ENCODE results near the gene ADSL. TPM values are rescaled to one million over a fixed set of nuclear protein-coding genes. Genes with fewer than 3 reads are reported as not detected.

The ADSL gene
- total RNA-seq, 1 experiment from 2014 or later, result 93.8 TPM

DNA sequence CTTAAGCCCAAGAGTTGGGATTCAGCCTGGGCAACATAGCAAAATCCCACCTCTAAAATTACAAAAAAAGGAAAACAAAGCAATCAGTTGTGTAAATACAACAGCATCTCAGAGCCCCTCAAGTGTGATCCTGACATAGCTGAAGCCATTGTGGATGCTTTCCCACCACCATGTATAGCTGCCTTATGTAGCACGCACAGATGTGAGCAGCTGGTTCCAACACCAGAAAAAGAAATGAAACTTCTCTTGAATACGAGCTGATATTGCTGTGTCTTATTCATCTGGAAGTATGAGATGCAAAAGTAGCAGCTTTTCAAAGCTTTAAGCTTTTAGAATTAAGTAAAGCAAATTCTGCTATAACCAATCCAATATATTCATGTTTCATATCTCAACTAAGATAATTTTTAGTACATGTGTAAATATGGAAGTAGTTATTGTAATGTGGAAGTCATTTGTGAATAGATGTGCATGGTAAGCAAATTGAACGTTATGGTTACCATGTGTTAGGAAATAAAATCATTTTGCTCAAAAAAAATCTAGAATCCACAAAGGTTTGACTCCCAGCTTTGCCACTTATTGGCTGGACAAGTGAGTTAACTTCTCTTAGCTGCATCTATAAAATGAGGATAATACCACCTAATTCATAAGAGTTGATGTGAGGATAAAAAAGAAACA, 87.3 kb downstream of the ADSL start:
- Histone ChIP-seq H2AFZ (ENCODE audit: low read length) (no peak overlapping the region), H3K4me1 (ENCODE audit: insufficient read depth, low read length) (no peaks in the 10 kb centered on the region; the same call in 1 of the 2 replicates), H3K27me3 (ENCODE audit: low read length) (no peaks in the 10 kb centered on the region), H3K36me3 (ENCODE audit: low read depth, low read length) (peaks cover 9% of the 10 kb centered on the region), H3K4me3 (ENCODE audit: low read length) (no peak overlapping the region), H3F3A (ENCODE audit: low read length, unreplicated experiment) (no peaks in the 10 kb centered on the region), H3K79me2 (ENCODE audit: low read length) (no peaks in the 10 kb centered on the region), H3K4me2 (ENCODE audit: low read length) (no peak overlapping the region), H3K9me2 (replicated peaks; ENCODE audit: low read length) (no peaks in the 10 kb centered on the region), H3K27ac (ENCODE audit: low read length) (no peak overlapping the region), H4K20me1 (ENCODE audit: low read length) (no peaks in the 10 kb centered on the region), H3K9me3 (ENCODE audit: low read length) (no peaks in the 10 kb centered on the region), H3K9ac (ENCODE audit: low read length) (no peak overlapping the region)
- ChIA-PET POLR2A (ENCODE audit: unreplicated experiment) (interaction anchor here (0.6 kb wide), 1 partner anchor 218 kb away, joined by 3 read pairs; no protein-coding TSS in a partner anchor), CTCF (no interaction called here)
- DNase-seq (no peak), ATAC-seq (no peak)
- no TSS peak for BruUV-seq (replicated peaks)
- intact Hi-C loops (cut with micrococcal nuclease), result no loop called here
- TF ChIP-seq, protein P1, sequence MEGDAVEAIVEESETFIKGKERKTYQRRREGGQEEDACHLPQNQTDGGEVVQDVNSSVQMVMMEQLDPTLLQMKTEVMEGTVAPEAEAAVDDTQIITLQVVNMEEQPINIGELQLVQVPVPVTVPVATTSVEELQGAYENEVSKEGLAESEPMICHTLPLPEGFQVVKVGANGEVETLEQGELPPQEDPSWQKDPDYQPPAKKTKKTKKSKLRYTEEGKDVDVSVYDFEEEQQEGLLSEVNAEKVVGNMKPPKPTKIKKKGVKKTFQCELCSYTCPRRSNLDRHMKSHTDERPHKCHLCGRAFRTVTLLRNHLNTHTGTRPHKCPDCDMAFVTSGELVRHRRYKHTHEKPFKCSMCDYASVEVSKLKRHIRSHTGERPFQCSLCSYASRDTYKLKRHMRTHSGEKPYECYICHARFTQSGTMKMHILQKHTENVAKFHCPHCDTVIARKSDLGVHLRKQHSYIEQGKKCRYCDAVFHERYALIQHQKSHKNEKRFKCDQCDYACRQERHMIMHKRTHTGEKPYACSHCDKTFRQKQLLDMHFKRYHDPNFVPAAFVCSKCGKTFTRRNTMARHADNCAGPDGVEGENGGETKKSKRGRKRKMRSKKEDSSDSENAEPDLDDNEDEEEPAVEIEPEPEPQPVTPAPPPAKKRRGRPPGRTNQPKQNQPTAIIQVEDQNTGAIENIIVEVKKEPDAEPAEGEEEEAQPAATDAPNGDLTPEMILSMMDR (conservative IDR thresholded peaks at IDR 0.05; ENCODE audit: low read depth, low read length), result no peak
- no peak for TF ChIP-seq EZH2phosphoT487 (IDR thresholded peaks at IDR 0.05; ENCODE audit: borderline replicate concordance, low read length)
- no peak for TF ChIP-seq EZH2 (IDR thresholded peaks at IDR 0.05; ENCODE audit: low read length, unreplicated experiment)

DNA sequence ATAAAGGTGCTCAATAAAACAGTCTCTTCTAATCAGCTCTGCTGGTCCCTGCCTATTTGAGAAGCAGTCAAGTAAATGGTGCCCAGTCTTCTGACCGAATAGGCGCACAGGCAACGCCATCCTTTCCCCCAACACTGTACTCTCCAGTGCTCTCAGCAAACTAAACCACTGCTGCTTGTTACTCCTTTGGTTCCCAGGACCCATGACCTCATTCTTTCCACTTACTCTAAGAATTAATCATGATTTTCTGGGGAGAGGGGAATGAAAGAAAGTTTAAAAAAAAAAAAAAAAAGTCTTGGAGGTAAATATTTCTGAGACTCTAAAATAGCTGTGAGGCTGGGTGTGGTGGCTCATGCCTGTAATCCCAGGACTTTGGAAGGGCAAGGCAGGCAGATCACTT, 87.8 kb downstream of the ADSL start:
- BruUV-seq (replicated peaks), result no TSS peak
- Histone ChIP-seq H3F3A (ENCODE audit: low read length, unreplicated experiment) (no peaks in the 10 kb centered on the region), H3K9ac (ENCODE audit: low read length) (no peak overlapping the region), H3K36me3 (ENCODE audit: low read depth, low read length) (peaks cover 9% of the 10 kb centered on the region), H3K4me2 (ENCODE audit: low read length) (no peak overlapping the region), H4K20me1 (ENCODE audit: low read length) (no peaks in the 10 kb centered on the region), H3K27ac (ENCODE audit: low read length) (no peak overlapping the region), H2AFZ (ENCODE audit: low read length) (no peak overlapping the region), H3K79me2 (ENCODE audit: low read length) (no peaks in the 10 kb centered on the region), H3K27me3 (ENCODE audit: low read length) (no peaks in the 10 kb centered on the region), H3K4me3 (ENCODE audit: low read length) (no peak overlapping the region), H3K4me1 (ENCODE audit: insufficient read depth, low read length) (no peaks in the 10 kb centered on the region; the same call in 1 of the 2 replicates), H3K9me2 (replicated peaks; ENCODE audit: low read length) (no peaks in the 10 kb centered on the region), H3K9me3 (ENCODE audit: low read length) (no peaks in the 10 kb centered on the region)
- CTCF ChIA-PET, result no interaction called here
- no peak for TF ChIP-seq EZH2 (IDR thresholded peaks at IDR 0.05; ENCODE audit: low read length, unreplicated experiment)
- no peak for TF ChIP-seq EZH2phosphoT487 (IDR thresholded peaks at IDR 0.05; ENCODE audit: borderline replicate concordance, low read length)
- TF ChIP-seq, protein P1 (conservative IDR thresholded peaks at IDR 0.05; ENCODE audit: low read depth, low read length), result no peak
- POLR2A ChIA-PET (ENCODE audit: unreplicated experiment), result no interaction called here
- intact Hi-C loops (cut with micrococcal nuclease), result no loop called here
- no peak for DNase-seq
- ATAC-seq, result no peak

DNA sequence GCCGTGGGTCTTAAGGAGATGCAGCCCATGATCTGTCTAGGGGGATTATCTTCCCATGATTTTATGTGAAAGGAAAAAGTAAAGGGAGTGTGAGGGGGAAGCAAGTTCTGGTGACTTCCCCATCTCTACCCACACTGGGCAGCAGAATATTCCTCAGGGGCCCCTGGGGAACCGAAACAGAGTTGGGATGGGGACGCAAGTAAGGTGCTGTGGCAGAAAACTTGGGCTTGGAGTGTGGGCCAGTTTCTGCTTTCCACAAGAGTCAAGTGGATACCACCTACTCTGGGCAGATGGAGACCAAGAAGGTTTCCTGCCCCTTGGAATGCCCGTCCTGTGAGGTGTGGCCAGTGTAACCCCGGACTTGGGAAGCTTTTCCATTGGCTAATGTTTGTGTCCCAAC, 88.4 kb downstream of the ADSL start:
- Histone ChIP-seq H2AFZ (ENCODE audit: low read length) (no peak overlapping the region), H4K20me1 (ENCODE audit: low read length) (no peaks in the 10 kb centered on the region), H3K9me3 (ENCODE audit: low read length) (no peaks in the 10 kb centered on the region), H3K9ac (ENCODE audit: low read length) (no peak overlapping the region), H3K4me2 (ENCODE audit: low read length) (no peak overlapping the region), H3K9me2 (replicated peaks; ENCODE audit: low read length) (no peaks in the 10 kb centered on the region), H3F3A (ENCODE audit: low read length, unreplicated experiment) (no peaks in the 10 kb centered on the region), H3K4me1 (ENCODE audit: insufficient read depth, low read length) (no peaks in the 10 kb centered on the region; the same call in 1 of the 2 replicates), H3K4me3 (ENCODE audit: low read length) (no peak overlapping the region), H3K27me3 (ENCODE audit: low read length) (no peaks in the 10 kb centered on the region), H3K79me2 (ENCODE audit: low read length) (no peaks in the 10 kb centered on the region), H3K36me3 (ENCODE audit: low read depth, low read length) (peaks cover 9% of the 10 kb centered on the region), H3K27ac (ENCODE audit: low read length) (no peak overlapping the region)
- BruUV-seq (replicated peaks), result no TSS peak
- TF ChIP-seq EZH2 (IDR thresholded peaks at IDR 0.05; ENCODE audit: low read length, unreplicated experiment) (no peak), EZH2phosphoT487 (IDR thresholded peaks at IDR 0.05; ENCODE audit: borderline replicate concordance, low read length) (no peak)
- TF ChIP-seq, protein P1 (conservative IDR thresholded peaks at IDR 0.05; ENCODE audit: low read depth, low read length), result no peak
- CTCF ChIA-PET, result no interaction called here
- POLR2A ChIA-PET (ENCODE audit: unreplicated experiment), result no interaction called here
- intact Hi-C loops (cut with micrococcal nuclease), result no loop called here
- DNase-seq (no peak), ATAC-seq (no peak)
